Measurements from ENCODE around the gene ENSA.

Gene ENSA

DNA sequence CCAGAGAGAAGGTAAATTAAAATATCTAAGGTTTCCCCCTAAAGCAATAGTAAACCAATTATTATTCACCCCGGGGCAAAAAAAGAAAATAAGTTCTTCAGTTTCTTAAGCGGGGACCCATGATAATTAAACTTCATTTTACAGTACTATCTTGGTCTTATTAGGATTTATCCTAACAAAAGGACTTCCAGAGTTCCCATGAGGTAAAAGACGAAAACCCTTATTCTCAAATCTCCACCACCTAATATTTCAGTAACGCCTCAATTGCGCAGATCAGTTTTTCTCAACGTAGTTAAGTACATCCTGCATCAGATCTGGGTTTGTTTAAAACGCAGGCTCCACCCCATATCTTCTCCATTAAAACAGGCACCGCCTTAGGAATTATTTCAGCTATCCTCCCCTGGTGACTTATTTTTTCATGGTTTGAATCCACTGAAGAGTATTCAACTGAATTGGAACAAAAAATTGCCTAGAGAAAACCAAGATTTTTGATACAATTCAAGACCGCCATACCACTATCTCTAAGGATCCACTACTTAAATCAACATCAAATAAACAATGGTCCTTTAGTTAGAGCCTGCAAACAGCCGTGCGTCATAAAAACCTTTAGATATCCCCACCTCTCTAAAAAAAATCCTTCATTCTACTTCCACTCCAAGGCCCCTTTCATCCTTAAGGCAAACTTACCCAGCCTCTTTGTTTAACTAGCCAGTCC lies 51.7 kb downstream of the ENSA start:
- peak overlapping the region; percentile 72 for H3K4me2 ChIP-seq (ENCODE audit: low read depth, low read length)
- H3K4me3 ChIP-seq (ENCODE audit: low read length) = peak overlapping the region; percentile 84
- peaks cover 75% of the 10 kb centered on the region for H3K79me2 ChIP-seq (ENCODE audit: low read length)
- H3F3A ChIP-seq (ENCODE audit: insufficient read depth, low read length) = peaks cover 65% of the 10 kb centered on the region
- peak; percentile 41 for DNase-seq
- peaks cover 40% of the 10 kb centered on the region; the same call in 1 of the 2 replicates for H3K36me3 ChIP-seq (replicated peaks; ENCODE audit: insufficient read depth, low read length)
- no peak overlapping the region for H2AFZ ChIP-seq (ENCODE audit: low read length)
- TF ChIP-seq, protein P1, sequence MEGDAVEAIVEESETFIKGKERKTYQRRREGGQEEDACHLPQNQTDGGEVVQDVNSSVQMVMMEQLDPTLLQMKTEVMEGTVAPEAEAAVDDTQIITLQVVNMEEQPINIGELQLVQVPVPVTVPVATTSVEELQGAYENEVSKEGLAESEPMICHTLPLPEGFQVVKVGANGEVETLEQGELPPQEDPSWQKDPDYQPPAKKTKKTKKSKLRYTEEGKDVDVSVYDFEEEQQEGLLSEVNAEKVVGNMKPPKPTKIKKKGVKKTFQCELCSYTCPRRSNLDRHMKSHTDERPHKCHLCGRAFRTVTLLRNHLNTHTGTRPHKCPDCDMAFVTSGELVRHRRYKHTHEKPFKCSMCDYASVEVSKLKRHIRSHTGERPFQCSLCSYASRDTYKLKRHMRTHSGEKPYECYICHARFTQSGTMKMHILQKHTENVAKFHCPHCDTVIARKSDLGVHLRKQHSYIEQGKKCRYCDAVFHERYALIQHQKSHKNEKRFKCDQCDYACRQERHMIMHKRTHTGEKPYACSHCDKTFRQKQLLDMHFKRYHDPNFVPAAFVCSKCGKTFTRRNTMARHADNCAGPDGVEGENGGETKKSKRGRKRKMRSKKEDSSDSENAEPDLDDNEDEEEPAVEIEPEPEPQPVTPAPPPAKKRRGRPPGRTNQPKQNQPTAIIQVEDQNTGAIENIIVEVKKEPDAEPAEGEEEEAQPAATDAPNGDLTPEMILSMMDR (IDR thresholded peaks at IDR 0.05; ENCODE audit: low read length) = no peak
- no peak for TF ChIP-seq EZH2 (optimal IDR thresholded peaks at IDR 0.05; ENCODE audit: low read depth, low read length)
- no peak for TF ChIP-seq EZH2phosphoT487 (IDR thresholded peaks at IDR 0.05; ENCODE audit: low read length)
- peaks cover 38% of the 10 kb centered on the region for H4K20me1 ChIP-seq (ENCODE audit: insufficient read depth, low read length)
- H3K27me3 ChIP-seq (replicated peaks; ENCODE audit: insufficient read depth, low read length) = no peaks in the 10 kb centered on the region
- no peaks in the 10 kb centered on the region for H3K9me2 ChIP-seq (replicated peaks; ENCODE audit: insufficient read depth, low read length)
- peak overlapping the region; percentile 98 for H3K9ac ChIP-seq (ENCODE audit: low read length)
- H3K4me1 ChIP-seq (ENCODE audit: low read length) = peaks cover 46% of the 10 kb centered on the region
- peak overlapping the region; percentile 86 for H3K27ac ChIP-seq (ENCODE audit: low read length)
- H3K9me3 ChIP-seq (replicated peaks; ENCODE audit: insufficient read depth, low read length) = no peaks in the 10 kb centered on the region

DNA sequence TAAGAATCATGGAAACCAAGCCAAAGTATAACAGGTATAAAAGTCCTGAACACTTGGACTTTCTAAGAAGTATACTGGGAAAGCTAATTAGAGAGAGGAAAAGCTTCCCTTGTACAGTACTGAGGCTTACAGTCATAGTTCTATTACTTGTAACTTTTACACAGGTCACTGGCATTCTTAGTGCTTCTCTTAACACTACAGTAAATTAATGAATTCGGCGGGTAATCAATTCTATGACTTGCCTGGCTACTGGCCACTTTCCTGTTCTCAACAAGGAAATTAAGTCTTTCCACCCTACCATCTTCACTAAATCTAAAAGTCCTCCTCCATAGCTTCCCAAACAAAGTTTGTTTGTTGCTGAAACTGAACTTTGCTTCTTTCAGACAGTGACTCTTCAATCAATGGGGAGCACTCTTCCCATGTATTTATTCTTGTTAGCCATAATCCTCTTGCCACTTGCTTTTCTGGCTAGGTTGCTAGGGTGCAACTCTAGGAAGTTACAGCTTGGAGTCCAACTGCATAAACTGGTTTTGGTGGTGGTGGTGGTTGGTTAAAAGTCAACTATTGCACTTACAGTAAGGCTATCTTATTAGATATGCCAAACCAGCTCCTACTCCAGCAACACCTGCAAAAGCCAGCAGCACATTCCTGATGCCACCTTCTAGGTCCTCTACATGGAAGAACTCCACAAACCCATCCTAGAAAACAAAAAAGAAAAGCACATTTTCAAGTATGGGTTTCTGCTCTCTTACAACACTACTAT lies 52.4 kb downstream of the ENSA start:
- no peak for DNase-seq
- H3K4me1 ChIP-seq (ENCODE audit: low read length) = peaks cover 41% of the 10 kb centered on the region
- peak overlapping the region; percentile 72 for H3K4me2 ChIP-seq (ENCODE audit: low read depth, low read length)
- no peak overlapping the region for H2AFZ ChIP-seq (ENCODE audit: low read length)
- peaks cover 82% of the 10 kb centered on the region for H3K79me2 ChIP-seq (ENCODE audit: low read length)
- no peaks in the 10 kb centered on the region for H3K27me3 ChIP-seq (replicated peaks; ENCODE audit: insufficient read depth, low read length)
- no peaks in the 10 kb centered on the region for H3K9me3 ChIP-seq (replicated peaks; ENCODE audit: insufficient read depth, low read length)
- TF ChIP-seq, protein P1 (IDR thresholded peaks at IDR 0.05; ENCODE audit: low read length) = no peak
- TF ChIP-seq EZH2 (optimal IDR thresholded peaks at IDR 0.05; ENCODE audit: low read depth, low read length) (no peak), EZH2phosphoT487 (IDR thresholded peaks at IDR 0.05; ENCODE audit: low read length) (no peak)
- H3K36me3 ChIP-seq (replicated peaks; ENCODE audit: insufficient read depth, low read length) = peaks cover 40% of the 10 kb centered on the region; the same call in 1 of the 2 replicates
- peak overlapping the region; percentile 98 for H3K9ac ChIP-seq (ENCODE audit: low read length)
- peaks cover 38% of the 10 kb centered on the region for H4K20me1 ChIP-seq (ENCODE audit: insufficient read depth, low read length)
- H3K27ac ChIP-seq (ENCODE audit: low read length) = peak overlapping the region; percentile 86; the same call in 1 of the 2 replicates
- H3K9me2 ChIP-seq (replicated peaks; ENCODE audit: insufficient read depth, low read length) = no peaks in the 10 kb centered on the region
- H3F3A ChIP-seq (ENCODE audit: insufficient read depth, low read length) = peaks cover 70% of the 10 kb centered on the region
- H3K4me3 ChIP-seq (ENCODE audit: low read length) = peak overlapping the region; percentile 84

DNA sequence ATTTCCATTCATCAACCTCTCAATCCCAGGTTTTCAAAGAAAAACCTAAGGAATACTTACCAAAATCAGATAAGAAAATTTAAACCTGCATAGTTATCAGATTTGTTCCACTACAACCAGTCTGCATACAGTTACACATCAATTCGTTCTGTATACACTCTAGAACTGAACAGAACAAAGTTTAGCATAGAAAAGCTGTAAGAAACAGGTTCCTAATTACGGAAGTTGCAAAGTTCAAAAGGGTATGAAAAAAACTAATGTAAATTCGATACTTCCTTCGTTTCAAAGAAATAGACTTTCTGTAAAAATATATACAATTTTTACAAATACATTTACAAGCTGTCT lies 53.1 kb downstream of the ENSA start:
- H2AFZ ChIP-seq (ENCODE audit: low read length) = no peak overlapping the region
- H3K27ac ChIP-seq (ENCODE audit: low read length) = peak overlapping the region; percentile 86; the same call in 1 of the 2 replicates
- H3K27me3 ChIP-seq (replicated peaks; ENCODE audit: insufficient read depth, low read length) = no peaks in the 10 kb centered on the region
- no peaks in the 10 kb centered on the region for H3K9me3 ChIP-seq (replicated peaks; ENCODE audit: insufficient read depth, low read length)
- peak overlapping the region; percentile 72 for H3K4me2 ChIP-seq (ENCODE audit: low read depth, low read length)
- TF ChIP-seq, protein P1 (IDR thresholded peaks at IDR 0.05; ENCODE audit: low read length) = no peak
- TF ChIP-seq EZH2 (optimal IDR thresholded peaks at IDR 0.05; ENCODE audit: low read depth, low read length) (no peak), EZH2phosphoT487 (IDR thresholded peaks at IDR 0.05; ENCODE audit: low read length) (no peak)
- H3K9me2 ChIP-seq (replicated peaks; ENCODE audit: insufficient read depth, low read length) = no peaks in the 10 kb centered on the region
- H3K4me3 ChIP-seq (ENCODE audit: low read length) = peak overlapping the region; percentile 84
- H3K36me3 ChIP-seq (replicated peaks; ENCODE audit: insufficient read depth, low read length) = peaks cover 40% of the 10 kb centered on the region; the same call in 1 of the 2 replicates
- peak overlapping the region; percentile 98 for H3K9ac ChIP-seq (ENCODE audit: low read length)
- H3K4me1 ChIP-seq (ENCODE audit: low read length) = peaks cover 41% of the 10 kb centered on the region
- peaks cover 71% of the 10 kb centered on the region for H3F3A ChIP-seq (ENCODE audit: insufficient read depth, low read length)
- peaks cover 87% of the 10 kb centered on the region for H3K79me2 ChIP-seq (ENCODE audit: low read length)
- DNase-seq = no peak
- peaks cover 38% of the 10 kb centered on the region for H4K20me1 ChIP-seq (ENCODE audit: insufficient read depth, low read length)

All from MM.1S (cell line).